ENCODE measurements around the gene UVSSA. TPM values are rescaled to one million over a fixed set of nuclear protein-coding genes. Genes with fewer than 3 reads are reported as not detected.

The UVSSA gene
- total RNA-seq, 2 experiments from 2014 or later, result 22.2 to 22.3 TPM

DNA sequence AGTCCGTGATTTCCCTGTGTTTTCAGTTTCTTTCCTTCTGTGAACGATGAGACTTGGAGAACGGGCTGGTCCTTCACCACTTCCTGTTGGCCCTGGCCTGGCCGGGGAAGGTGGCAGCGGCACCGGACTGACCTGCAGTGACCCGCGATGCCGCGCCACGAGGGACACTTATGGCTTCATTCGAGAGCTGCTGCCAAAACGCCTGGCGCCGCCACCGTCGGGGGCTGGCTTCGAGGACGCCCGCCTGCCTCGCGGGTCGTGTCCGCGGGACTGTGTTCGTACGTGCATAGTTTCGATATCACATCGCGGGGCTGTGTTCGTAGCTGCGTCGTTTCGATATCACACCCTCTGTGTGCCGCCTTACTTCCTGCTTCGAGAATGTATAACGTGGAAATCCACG lies 7.5 kb upstream of the UVSSA start:
- Mint-ChIP-seq H3K36me3 (ENCODE audit: low read depth) (peaks cover 60% of the 10 kb centered on the region), H3K27me3 (no peaks in the 10 kb centered on the region), H3K4me1 (peaks cover 31% of the 10 kb centered on the region), H3K9me3 (peaks cover 3% of the 10 kb centered on the region), H3K4me3 (no peak overlapping the region), H3K27ac (no peak overlapping the region)
- no peak for DNase-seq
- ChIA-PET CTCF (no interaction called here), POLR2A (interaction anchor here (1.0 to 2.0 kb wide), 2 partner anchors 9 to 91 kb away, joined by 3 to 5 read pairs; partner anchors contain the start of gene CTBP1)

DNA sequence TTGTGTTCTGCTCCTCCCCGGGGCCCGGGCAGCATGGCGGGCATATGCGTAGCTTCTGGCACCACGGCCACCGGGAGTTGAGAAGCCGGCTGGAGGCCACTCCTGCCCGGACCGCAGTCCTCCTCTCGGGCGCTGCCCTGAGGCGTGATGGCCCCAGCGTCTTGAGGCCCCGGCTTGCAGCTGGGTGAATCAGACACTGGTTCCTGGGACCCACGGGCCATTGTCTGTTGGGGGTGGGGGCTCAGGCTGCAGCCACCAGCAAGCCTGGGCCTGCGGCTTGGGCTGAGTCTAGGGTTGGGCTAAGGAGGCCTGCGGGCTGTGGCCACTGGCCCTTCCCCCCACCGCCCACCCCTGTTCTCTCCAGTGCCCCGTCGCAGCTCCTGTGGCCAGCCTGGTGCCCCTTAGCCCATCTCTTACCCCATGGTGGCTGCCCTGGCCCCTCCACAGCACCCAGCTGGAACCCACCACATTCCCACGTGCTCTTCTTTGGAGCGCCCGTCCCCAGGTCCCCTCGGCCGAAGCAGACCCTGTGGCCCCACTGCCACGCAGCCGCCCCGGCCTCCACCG lies 6.7 kb upstream of the UVSSA start:
- H3K36me3 Mint-ChIP-seq (ENCODE audit: low read depth), result peaks cover 57% of the 10 kb centered on the region
- H3K27ac Mint-ChIP-seq, result no peak overlapping the region
- ChIA-PET POLR2A (interaction anchor here (1.0 to 2.0 kb wide), 2 partner anchors 10 to 92 kb away, joined by 3 to 5 read pairs; partner anchors contain the start of gene CTBP1), CTCF (no interaction called here)
- H3K4me3 Mint-ChIP-seq, result no peak overlapping the region
- H3K4me1 Mint-ChIP-seq, result peaks cover 33% of the 10 kb centered on the region
- DNase-seq, result no peak
- no peaks in the 10 kb centered on the region for H3K27me3 Mint-ChIP-seq
- no peaks in the 10 kb centered on the region for H3K9me3 Mint-ChIP-seq

DNA sequence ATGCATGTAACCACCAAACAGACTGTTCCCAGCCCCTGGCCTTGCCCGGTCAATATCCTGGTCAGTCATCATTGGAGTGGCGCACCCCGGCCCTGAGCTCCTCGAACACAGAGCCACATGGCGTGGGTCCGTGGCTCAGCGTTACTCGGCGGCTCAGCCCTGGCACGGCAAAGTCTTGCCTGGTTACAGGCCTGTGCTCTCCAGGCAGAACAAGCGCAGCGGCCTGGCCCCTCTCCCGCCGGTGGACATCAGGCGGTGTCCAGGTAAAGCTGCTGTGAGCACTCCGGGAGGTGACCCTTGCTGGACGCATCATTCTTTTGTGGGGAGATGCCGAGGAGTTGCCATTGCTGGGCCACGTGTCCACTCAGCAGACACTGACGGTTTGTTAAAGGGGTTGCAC lies 6.1 kb upstream of the UVSSA start:
- ChIA-PET CTCF (no interaction called here), POLR2A (interaction anchor here (1.4 to 2.0 kb wide), 2 partner anchors 11 to 51 kb away, joined by 5 read pairs; partner anchors contain the start of gene MAEA)
- no peaks in the 10 kb centered on the region for H3K9me3 Mint-ChIP-seq
- DNase-seq, result no peak
- peaks cover 37% of the 10 kb centered on the region for H3K4me1 Mint-ChIP-seq
- peaks cover 57% of the 10 kb centered on the region for H3K36me3 Mint-ChIP-seq (ENCODE audit: low read depth)
- H3K27ac Mint-ChIP-seq, result no peak overlapping the region
- H3K27me3 Mint-ChIP-seq, result no peaks in the 10 kb centered on the region
- no peak overlapping the region for H3K4me3 Mint-ChIP-seq

DNA sequence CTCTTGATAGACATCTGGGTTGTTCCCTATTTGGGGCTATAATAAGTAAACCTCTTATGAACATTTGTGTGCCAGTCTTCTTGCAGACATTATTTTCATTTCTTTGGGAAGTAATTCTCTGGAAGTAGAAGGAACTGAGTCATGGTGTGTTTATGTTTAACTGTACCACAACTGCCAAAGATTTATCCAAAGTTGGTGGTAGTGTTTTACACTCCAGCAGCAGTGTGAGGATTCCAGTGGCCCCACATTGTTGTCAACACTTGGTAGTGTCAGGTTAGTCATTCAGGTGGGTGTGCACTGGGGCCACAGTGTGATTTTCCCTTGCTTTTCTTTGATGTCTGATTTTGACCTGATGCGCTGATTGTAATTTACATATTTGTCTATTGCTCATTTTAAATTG lies 5.0 kb upstream of the UVSSA start:
- Mint-ChIP-seq H3K36me3 (ENCODE audit: low read depth) (peaks cover 46% of the 10 kb centered on the region), H3K9me3 (no peaks in the 10 kb centered on the region), H3K4me3 (no peak overlapping the region), H3K27me3 (no peaks in the 10 kb centered on the region), H3K4me1 (peaks cover 27% of the 10 kb centered on the region), H3K27ac (no peak overlapping the region)
- no peak for DNase-seq
- POLR2A ChIA-PET, result interaction anchor here (1.4 kb wide), 1 partner anchor 52 kb away, joined by 5 read pairs; the partner anchor contains the start of gene MAEA
- CTCF ChIA-PET, result no interaction called here

DNA sequence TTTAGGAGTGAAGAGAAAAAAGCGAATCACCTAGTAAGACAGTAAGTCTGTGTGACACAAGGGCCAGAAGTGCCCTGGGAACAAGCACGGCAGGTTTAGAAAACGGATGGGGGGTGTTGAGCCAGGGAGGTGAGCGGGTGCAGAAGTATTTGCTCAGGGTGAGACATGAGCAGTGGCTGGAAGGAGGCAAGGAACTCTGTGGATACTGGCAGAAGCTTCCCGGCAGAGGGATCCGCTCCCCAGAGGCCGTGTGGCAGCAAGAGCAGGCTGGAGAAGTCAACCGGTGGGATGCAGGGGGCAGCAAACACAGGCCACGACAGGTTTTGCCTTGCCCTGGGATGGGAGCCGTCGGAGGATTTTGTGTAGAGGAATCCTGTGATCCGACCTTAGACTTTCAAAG lies 2.3 kb upstream of the UVSSA start:
- DNase-seq, result no peak
- H3K27ac Mint-ChIP-seq, result peak overlapping the region; percentile 54
- no peaks in the 10 kb centered on the region for H3K9me3 Mint-ChIP-seq
- peak overlapping the region; percentile 68 for H3K4me3 Mint-ChIP-seq
- POLR2A ChIA-PET, result interaction anchor here (2.1 to 5.5 kb wide), 3 partner anchors 55 to 95 kb away, joined by 10 to 120 read pairs (median 80); partner anchors contain the start of genes CTBP1 and MAEA
- CTCF ChIA-PET, result interaction anchor here (0.7 to 4.0 kb wide), 2 partner anchors 27 to 213 kb away, joined by 4 to 25 read pairs; no protein-coding TSS in a partner anchor
- peaks cover 31% of the 10 kb centered on the region for H3K36me3 Mint-ChIP-seq (ENCODE audit: low read depth)
- no peaks in the 10 kb centered on the region for H3K27me3 Mint-ChIP-seq
- peaks cover 34% of the 10 kb centered on the region for H3K4me1 Mint-ChIP-seq

DNA sequence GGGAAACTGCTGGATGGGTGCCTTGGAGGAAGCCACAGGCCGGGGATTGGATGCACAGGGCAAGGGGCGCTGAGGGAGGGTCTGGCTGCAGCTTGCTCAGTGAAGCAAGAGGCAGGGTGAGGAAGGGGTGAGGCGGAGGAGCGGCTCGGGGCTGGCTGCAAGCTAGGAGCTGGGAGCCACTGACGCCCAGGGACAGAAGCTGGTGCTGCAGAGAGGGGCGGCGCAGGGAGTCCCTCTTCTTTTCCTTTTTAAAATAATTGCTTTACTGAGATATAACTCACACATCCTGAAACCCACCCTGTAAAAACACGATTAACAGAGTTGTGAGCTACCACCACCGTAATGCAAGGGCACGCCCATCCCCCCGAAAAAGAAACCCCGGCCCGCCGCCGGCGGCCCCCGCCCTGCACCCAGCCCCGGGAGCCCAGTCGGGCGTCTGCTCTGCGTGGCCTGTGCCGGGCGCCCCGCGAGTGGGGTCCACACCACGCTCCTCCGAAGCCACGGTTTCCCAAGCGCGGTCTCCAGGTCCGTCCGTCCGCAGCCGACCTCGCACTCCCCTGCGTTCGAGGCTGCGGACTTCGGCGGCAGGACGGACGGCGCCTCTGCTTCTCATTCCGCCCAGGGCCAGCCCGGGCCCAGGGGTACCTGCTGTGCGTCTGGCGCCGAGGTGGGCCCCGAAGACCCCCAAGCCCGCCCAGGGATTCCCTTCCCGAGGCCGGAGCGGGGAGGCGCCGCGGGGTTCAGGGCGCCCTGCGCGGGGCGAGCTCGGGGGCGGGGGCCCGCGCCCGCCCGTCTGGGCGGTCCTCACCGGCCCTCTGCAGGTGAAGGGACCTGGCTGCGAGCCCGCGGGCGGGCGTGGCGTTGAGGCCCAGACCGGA lies 866 bp upstream of the UVSSA start:
- Mint-ChIP-seq H3K27me3 (no peaks in the 10 kb centered on the region), H3K36me3 (ENCODE audit: low read depth) (peaks cover 20% of the 10 kb centered on the region), H3K4me1 (peaks cover 40% of the 10 kb centered on the region), H3K27ac (peak overlapping the region; percentile 88), H3K4me3 (peak overlapping the region; percentile 94), H3K9me3 (no peaks in the 10 kb centered on the region)
- ChIA-PET POLR2A (interaction anchor here (0.6 to 5.5 kb wide), 23 partner anchors 9 to 416 kb away, joined by 3 to 120 read pairs (median 5); partner anchors contain the start of genes CTBP1, MAEA, SLBP and SPON2), CTCF (interaction anchor here (0.7 to 4.2 kb wide), 20 partner anchors 11 to 347 kb away, joined by 3 to 35 read pairs (median 4); partner anchors contain the start of genes CTBP1 and MAEA)
- DNase-seq, result peak; percentile 54

DNA sequence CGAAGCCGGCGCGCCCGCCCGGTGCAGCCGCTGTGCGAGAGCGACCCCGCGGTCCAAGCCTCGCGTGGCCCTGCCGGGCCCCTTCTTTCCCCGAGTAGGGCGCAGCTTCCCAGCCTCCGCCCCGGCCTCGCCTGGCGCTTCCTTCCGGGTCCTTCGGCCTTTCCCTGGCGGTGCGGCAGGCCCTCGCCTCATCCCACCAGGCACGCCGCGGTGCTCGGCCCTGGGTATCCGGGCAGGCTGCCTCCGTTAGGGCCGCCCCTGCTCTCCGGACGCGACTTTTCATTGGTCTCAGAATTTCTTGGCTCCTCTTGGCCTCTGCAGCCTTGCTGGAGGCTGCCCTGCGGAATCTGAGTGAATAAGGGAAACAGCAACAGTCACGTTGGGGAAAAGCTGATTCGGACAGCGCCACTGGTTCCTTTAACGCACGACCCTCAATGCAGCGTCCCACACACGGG lies 429 bp downstream of the UVSSA start:
- Mint-ChIP-seq H3K4me3 (peak overlapping the region; percentile 88), H3K36me3 (ENCODE audit: low read depth) (peaks cover 15% of the 10 kb centered on the region), H3K27me3 (no peaks in the 10 kb centered on the region), H3K9me3 (no peaks in the 10 kb centered on the region), H3K4me1 (peaks cover 48% of the 10 kb centered on the region), H3K27ac (peak overlapping the region; percentile 95)
- CTCF ChIA-PET, result interaction anchor here (0.9 to 4.2 kb wide), 19 partner anchors 9 to 346 kb away, joined by 3 to 35 read pairs (median 5); partner anchors contain the start of genes CTBP1 and MAEA
- peak; percentile 61 for DNase-seq
- POLR2A ChIA-PET, result interaction anchor here (1.0 to 5.5 kb wide), 20 partner anchors 8 to 415 kb away, joined by 3 to 120 read pairs (median 6); partner anchors contain the start of genes CTBP1, GAK, MAEA and TMEM175

DNA sequence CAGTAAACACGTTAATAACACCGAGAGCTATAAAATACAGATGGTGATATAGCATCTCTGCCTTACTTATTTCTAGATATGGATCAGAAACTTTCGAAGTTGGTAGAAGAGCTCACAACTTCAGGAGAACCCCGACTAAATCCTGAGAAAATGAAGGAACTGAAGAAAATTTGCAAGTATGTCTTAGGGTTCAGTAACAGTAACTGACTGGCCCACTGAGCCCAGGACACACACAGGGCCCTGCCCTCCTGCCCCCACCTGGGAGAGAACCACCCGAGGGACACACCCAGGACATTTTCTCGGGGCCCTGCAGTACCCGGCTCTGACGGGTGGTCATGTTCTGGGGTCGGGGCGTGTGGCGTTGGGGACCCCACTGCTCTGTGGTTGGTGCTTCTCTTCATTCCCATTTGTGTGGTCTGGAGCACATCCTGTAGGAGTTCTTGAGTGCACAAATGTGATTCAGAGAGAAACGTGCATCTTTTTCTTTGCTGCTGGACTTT lies 1.1 kb downstream of the UVSSA start:
- ChIA-PET CTCF (interaction anchor here (0.9 to 4.2 kb wide), 9 partner anchors 9 to 216 kb away, joined by 3 to 35 read pairs (median 6); partner anchors contain the start of genes CTBP1 and MAEA), POLR2A (interaction anchor here (1.0 to 5.5 kb wide), 15 partner anchors 8 to 416 kb away, joined by 3 to 120 read pairs (median 9); partner anchors contain the start of genes CTBP1, GAK, MAEA and TMEM175)
- Mint-ChIP-seq H3K27ac (peak overlapping the region; percentile 95), H3K27me3 (no peaks in the 10 kb centered on the region), H3K9me3 (no peaks in the 10 kb centered on the region), H3K4me3 (peak overlapping the region; percentile 88), H3K4me1 (peaks cover 48% of the 10 kb centered on the region), H3K36me3 (ENCODE audit: low read depth) (peaks cover 17% of the 10 kb centered on the region)
- DNase-seq, result no peak

DNA sequence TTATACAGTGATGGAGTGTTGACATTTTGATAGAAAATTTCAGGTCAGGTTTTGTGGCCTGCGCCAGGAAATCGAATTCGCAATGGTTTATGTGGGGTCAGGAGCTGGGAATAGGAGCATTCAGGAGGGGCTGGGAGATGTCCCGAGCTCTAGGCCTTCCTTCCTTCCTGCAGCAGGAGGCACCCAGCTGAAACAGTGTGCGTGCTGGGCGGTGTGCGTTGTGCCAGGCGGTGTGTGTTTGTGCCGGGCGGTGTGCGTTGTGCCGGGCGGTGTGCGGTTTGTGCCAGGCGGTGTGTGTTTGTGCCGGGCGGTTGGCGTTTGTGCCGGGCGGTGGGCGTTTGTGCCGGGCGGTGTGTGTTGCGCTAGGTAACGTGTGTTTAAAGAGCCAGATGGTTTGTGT lies 1.7 kb downstream of the UVSSA start:
- CTCF ChIA-PET, result interaction anchor here (1.1 to 4.2 kb wide), 4 partner anchors 19 to 217 kb away, joined by 4 to 35 read pairs (median 22); partner anchors contain the start of gene CTBP1
- DNase-seq, result no peak
- peak overlapping the region; percentile 32 for H3K27ac Mint-ChIP-seq
- peaks cover 47% of the 10 kb centered on the region for H3K4me1 Mint-ChIP-seq
- H3K36me3 Mint-ChIP-seq (ENCODE audit: low read depth), result peaks cover 17% of the 10 kb centered on the region
- no peaks in the 10 kb centered on the region for H3K9me3 Mint-ChIP-seq
- no peaks in the 10 kb centered on the region for H3K27me3 Mint-ChIP-seq
- POLR2A ChIA-PET, result interaction anchor here (1.2 to 4.4 kb wide), 8 partner anchors 39 to 417 kb away, joined by 4 to 120 read pairs (median 8); partner anchors contain the start of genes CTBP1, GAK, MAEA and TMEM175
- H3K4me3 Mint-ChIP-seq, result peak overlapping the region; percentile 50

DNA sequence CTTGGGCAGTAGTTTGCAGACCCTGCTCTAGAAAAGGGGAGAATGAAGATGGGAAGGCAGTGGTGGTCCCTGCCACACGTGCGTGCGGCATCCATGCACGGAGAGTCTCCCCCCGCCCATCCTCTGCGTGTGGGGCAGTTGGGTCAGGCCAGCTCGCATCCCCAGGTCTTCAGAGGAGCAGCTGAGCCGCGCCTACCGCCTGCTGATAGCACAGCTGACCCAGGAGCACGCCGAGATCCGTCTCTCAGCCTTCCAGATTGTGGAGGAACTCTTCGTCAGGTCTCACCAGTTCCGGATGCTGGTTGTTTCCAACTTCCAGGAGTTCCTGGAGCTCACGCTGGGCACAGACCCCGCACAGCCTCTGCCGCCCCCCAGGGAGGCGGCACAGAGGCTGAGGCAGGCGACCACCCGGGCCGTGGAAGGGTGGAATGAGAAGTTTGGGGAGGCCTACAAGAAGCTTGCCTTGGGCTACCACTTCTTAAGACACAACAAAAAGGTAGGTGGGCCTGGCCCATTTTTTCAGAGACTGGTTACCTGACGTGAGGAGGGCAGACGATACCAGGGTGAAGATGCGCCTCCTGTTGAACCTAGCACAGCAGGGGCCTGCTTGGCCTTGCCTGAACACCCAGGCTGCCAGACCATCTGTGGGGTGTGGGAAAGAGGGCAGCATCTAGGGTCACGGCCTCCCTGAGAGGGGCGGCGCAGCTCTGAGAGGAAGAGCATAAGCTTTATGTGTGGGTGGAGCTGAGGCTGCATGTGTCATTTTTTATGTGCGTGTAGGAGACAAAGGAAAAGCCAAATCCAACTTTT lies 2.6 kb downstream of the UVSSA start:
- no peak for DNase-seq
- CTCF ChIA-PET, result interaction anchor here (1.1 to 4.2 kb wide), 3 partner anchors 82 to 219 kb away, joined by 4 to 35 read pairs (median 5); partner anchors contain the start of gene CTBP1
- POLR2A ChIA-PET, result interaction anchor here (1.0 to 4.4 kb wide), 4 partner anchors 60 to 147 kb away, joined by 3 to 120 read pairs (median 12); partner anchors contain the start of genes CTBP1 and MAEA
- Mint-ChIP-seq H3K4me1 (peaks cover 44% of the 10 kb centered on the region), H3K27ac (no peak overlapping the region), H3K4me3 (no peak overlapping the region), H3K36me3 (ENCODE audit: low read depth) (peaks cover 16% of the 10 kb centered on the region), H3K9me3 (no peaks in the 10 kb centered on the region), H3K27me3 (no peaks in the 10 kb centered on the region)

DNA sequence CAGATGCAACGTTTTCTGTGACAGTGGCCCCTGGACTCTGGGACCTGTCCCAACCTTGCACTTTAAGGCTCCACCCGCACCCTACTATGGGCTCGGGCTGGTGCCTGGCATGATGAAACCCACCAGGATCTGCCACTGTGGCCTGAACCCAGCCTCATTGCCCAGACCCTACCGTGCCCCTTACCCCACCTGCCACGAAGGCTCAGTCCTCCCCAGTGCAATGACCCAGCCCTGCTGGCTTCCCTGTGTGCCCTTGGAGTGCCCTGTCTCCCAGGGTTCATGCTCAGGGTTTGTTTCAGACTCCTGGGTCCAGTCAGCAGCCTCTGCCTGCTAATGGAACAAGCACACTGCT lies 3.1 kb downstream of the UVSSA start:
- H3K27me3 Mint-ChIP-seq, result no peaks in the 10 kb centered on the region
- peaks cover 38% of the 10 kb centered on the region for H3K4me1 Mint-ChIP-seq
- H3K36me3 Mint-ChIP-seq (ENCODE audit: low read depth), result peaks cover 12% of the 10 kb centered on the region
- no peak overlapping the region for H3K4me3 Mint-ChIP-seq
- H3K27ac Mint-ChIP-seq, result peak overlapping the region; percentile 44
- no peaks in the 10 kb centered on the region for H3K9me3 Mint-ChIP-seq
- DNase-seq, result no peak
- POLR2A ChIA-PET, result interaction anchor here (1.0 to 2.4 kb wide), 3 partner anchors 61 to 116 kb away, joined by 3 to 8 read pairs (median 4); partner anchors contain the start of gene MAEA
- CTCF ChIA-PET, result interaction anchor here (1.1 to 1.5 kb wide), 3 partner anchors 83 to 219 kb away, joined by 4 to 5 read pairs (median 4); no protein-coding TSS in a partner anchor

Data from activated CD4-positive, alpha-beta memory T cell treated with anti-CD3 and anti-CD28 coated beads, Interleukin-2, amount 10 ng/mL, durations not matched to agents 7 days and 5 days (primary cell).